ENCODE results near the gene ALDH3B1. TPM values are rescaled to one million over a fixed set of nuclear protein-coding genes. Genes with fewer than 3 reads are reported as not detected.

Gene ALDH3B1
- total and polyA plus RNA-seq, 9 of the 15 experiments (the other 6 are each of a cell fraction or from before 2014, with no cell fraction given) = 0.01 to 0.35 (median 0.07) TPM; not detected in 2

DNA sequence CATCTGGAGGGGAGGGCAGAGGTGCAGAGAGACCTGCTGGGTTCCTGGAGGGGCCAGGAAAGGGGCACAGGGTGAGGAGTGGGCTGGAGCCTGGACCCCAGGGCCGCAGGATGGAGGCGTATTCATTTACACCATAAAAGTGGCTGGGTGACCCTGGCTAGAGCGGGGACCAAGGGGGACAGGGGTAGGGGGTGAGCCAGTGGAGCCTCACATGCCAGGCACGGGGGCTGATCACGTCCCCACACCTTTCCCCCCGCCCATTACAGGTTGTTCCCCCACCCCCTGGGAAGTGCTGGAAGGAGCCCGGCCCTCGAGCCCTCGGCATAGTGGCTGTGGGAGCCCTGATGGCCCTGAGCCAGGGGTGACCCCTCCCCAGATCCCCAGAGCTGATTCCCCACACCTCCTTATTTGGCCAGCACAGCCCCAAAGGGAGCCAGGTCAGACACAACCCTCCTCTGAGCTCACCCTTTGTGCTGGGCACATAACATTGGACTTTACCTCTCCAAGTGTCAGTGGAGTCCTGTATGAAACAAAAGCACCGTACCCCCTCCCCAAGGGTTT, 29.5 kb downstream of the ALDH3B1 start:
- peaks cover 44 to 88% of the 10 kb centered on the region in 2 experiments for H3K4me1 ChIP-seq (replicated peaks in 1 of 2; ENCODE audit: control insufficient read depth in 2 of 2, insufficient read depth in 2 of 2, low read length in 2 of 2)
- peak overlapping the region; percentile 74 for H3K4me2 ChIP-seq (ENCODE audit: insufficient read depth, low read length)
- ChIA-PET POLR2A (interaction anchor here (0.6 to 4.9 kb wide), 6 partner anchors 8 to 43 kb away, joined by 3 to 55 read pairs (median 6); no protein-coding TSS in a partner anchor), CTCF (ENCODE audit: low intra/inter-chr PET ratio) (no interaction called here)
- in situ Hi-C loops (cut with MboI) = no loop called here
- H3K36me3 ChIP-seq (ENCODE audit: control insufficient read depth, insufficient read depth, low read length) = peaks cover 45% of the 10 kb centered on the region; the same call in 1 of the 3 replicates
- H3K9me3 ChIP-seq (replicated peaks; ENCODE audit: control insufficient read depth, insufficient read depth, low read depth, low read length) = no peaks in the 10 kb centered on the region
- peaks cover 4% of the 10 kb centered on the region; the same call in 1 of the 2 replicates for H4K20me1 ChIP-seq (replicated peaks; ENCODE audit: control insufficient read depth, insufficient read depth, low read length)
- peak overlapping the region; percentile 72 to 90 for H3K9ac ChIP-seq (ENCODE audit: insufficient read depth in 1 of 2, low read depth in 2 of 2, low read length in 2 of 2)
- no peaks in the 10 kb centered on the region for H3K27me3 ChIP-seq (ENCODE audit: control insufficient read depth in 2 of 2, insufficient read depth in 2 of 2, low read length in 2 of 2)
- peak overlapping the region; percentile 92 for H3K4me3 ChIP-seq
- peak overlapping the region; percentile 83 for H3K27ac ChIP-seq (ENCODE audit: extremely low read depth, low read depth, low read length)
- H3K79me2 ChIP-seq (ENCODE audit: control insufficient read depth, insufficient read depth, low read length) = peaks cover 37% of the 10 kb centered on the region
- H3K9me1 ChIP-seq (ENCODE audit: control insufficient read depth, insufficient read depth, low read length) = no peaks in the 10 kb centered on the region
- peak overlapping the region; percentile 66; the same call in 1 of the 2 replicates for H2AFZ ChIP-seq (ENCODE audit: low read depth, low read length)
- DNase-seq (ENCODE audit: extremely low read depth in 1 of 4, low spot score in 3 of 4) (peak in 3 of 4 experiments; percentile 44 to 52 (median 49)), ATAC-seq (no peak; the same call in 1 of the 3 replicates), FAIRE-seq (peak; percentile 72)
- intact Hi-C loops (cut with micrococcal nuclease) = no loop called here
- no TSS peak for BruUV-seq (replicated peaks)
- TF ChIP-seq CBX3 (IDR thresholded peaks at IDR 0.05; ENCODE audit: borderline replicate concordance in 1 of 2, low read length in 2 of 2) (no peak; a peak in 1 of 3 replicates), ADNP (tag; IDR thresholded peaks at IDR 0.05) (peak; percentile 93), ZBTB7A (IDR thresholded peaks at IDR 0.05; ENCODE audit: borderline replicate concordance, control insufficient read depth, low read depth, low read length) (peak; percentile 58; the same call in 1 of the 2 replicates), CHD4 (IDR thresholded peaks at IDR 0.05; ENCODE audit: insufficient read depth, insufficient replicate concordance, low read depth, low read length, poor library complexity, severe bottlenecking) (peak; percentile 9), KLF10 (CRISPR knock-in tag; IDR thresholded peaks at IDR 0.05) (no peak), SRF (CRISPR knock-in tag; IDR thresholded peaks at IDR 0.05) (peak; percentile 46 to 93; a peak in 3 of 4 replicates), NFIC (IDR thresholded peaks at IDR 0.05) (peak; percentile 73)
- TF ChIP-seq, protein P1, sequence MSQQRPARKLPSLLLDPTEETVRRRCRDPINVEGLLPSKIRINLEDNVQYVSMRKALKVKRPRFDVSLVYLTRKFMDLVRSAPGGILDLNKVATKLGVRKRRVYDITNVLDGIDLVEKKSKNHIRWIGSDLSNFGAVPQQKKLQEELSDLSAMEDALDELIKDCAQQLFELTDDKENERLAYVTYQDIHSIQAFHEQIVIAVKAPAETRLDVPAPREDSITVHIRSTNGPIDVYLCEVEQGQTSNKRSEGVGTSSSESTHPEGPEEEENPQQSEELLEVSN (IDR thresholded peaks at IDR 0.05; ENCODE audit: borderline replicate concordance in 1 of 2, extremely low read depth in 1 of 2, insufficient read depth in 1 of 2, insufficient read length in 1 of 2, low read depth in 1 of 2, low read length in 1 of 2, poor library complexity in 1 of 2, severe bottlenecking in 1 of 2) = peak in 1 of 2 experiments; percentile 20
- TF ChIP-seq, protein P2, sequence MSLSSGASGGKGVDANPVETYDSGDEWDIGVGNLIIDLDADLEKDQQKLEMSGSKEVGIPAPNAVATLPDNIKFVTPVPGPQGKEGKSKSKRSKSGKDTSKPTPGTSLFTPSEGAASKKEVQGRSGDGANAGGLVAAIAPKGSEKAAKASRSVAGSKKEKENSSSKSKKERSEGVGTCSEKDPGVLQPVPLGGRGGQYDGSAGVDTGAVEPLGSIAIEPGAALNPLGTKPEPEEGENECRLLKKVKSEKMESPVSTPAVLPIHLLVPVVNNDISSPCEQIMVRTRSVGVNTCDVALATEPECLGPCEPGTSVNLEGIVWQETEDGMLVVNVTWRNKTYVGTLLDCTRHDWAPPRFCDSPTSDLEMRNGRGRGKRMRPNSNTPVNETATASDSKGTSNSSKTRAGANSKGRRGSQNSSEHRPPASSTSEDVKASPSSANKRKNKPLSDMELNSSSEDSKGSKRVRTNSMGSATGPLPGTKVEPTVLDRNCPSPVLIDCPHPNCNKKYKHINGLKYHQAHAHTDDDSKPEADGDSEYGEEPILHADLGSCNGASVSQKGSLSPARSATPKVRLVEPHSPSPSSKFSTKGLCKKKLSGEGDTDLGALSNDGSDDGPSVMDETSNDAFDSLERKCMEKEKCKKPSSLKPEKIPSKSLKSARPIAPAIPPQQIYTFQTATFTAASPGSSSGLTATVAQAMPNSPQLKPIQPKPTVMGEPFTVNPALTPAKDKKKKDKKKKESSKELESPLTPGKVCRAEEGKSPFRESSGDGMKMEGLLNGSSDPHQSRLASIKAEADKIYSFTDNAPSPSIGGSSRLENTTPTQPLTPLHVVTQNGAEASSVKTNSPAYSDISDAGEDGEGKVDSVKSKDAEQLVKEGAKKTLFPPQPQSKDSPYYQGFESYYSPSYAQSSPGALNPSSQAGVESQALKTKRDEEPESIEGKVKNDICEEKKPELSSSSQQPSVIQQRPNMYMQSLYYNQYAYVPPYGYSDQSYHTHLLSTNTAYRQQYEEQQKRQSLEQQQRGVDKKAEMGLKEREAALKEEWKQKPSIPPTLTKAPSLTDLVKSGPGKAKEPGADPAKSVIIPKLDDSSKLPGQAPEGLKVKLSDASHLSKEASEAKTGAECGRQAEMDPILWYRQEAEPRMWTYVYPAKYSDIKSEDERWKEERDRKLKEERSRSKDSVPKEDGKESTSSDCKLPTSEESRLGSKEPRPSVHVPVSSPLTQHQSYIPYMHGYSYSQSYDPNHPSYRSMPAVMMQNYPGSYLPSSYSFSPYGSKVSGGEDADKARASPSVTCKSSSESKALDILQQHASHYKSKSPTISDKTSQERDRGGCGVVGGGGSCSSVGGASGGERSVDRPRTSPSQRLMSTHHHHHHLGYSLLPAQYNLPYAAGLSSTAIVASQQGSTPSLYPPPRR (CRISPR knock-in tag; IDR thresholded peaks at IDR 0.05; ENCODE audit: borderline replicate concordance) = 0 out of 2 replicates have a peak, but pooled peaks have one; percentile 23
- WGBS (ENCODE audit: insufficient coverage, low coverage, missing lambda C conversion rate) = 9% methylated on average over 4 of the region's 10 CpGs

Measured in K562 (cell line).